Thyroid gland (tissue), 4 donors: ENCODE measurements around the gene RFX4. TPM values are rescaled to one million over a fixed set of nuclear protein-coding genes. Genes with fewer than 3 reads are reported as not detected.
A peak's percentile ranks its signal among the peaks of the same experiment; 100 is the strongest.
"Not testable (repeated sequence)": the region's sequence is repeated elsewhere in the genome, so short reads cannot be mapped to it uniquely, and the experiment has no call there.

Experiments used
- DNase-seq, 2 donors: peaks; one replicate each; pipeline ENCODE4 v3.0.0-alpha.2; 2019
- H3K27ac ChIP-seq, 3 donors: fragments of 200-600 bp; sonication (generic); 1 replicate in 2 of 3; 2 replicates in 1 of 3; pipeline ENCODE4 v1.5.1; 2016 to 2019; ENCODE audit warnings: mild to moderate bottlenecking in 1 of 3, moderate library complexity in 1 of 3
- H3K27me3 ChIP-seq: fragments of 200-600 bp; sonication (generic); one replicate; pipeline ENCODE4 v1.5.1; 2019
- H3K36me3 ChIP-seq, 2 donors: fragments of 200-600 bp; sonication (generic); one replicate each; pipeline ENCODE4 v1.5.1; 2016 to 2019
- H3K4me1 ChIP-seq, 2 donors: fragments of 200-600 bp; sonication (generic); one replicate each; pipeline ENCODE4 v1.5.1; 2017 to 2019
- H3K4me3 ChIP-seq, 3 donors: fragments of 200-600 bp; sonication (generic); replicated peaks in 1 of 3; 1 replicate in 2 of 3; 2 replicates in 1 of 3; pipeline ENCODE4 v1.5.1; 2016; ENCODE audit warnings: mild to moderate bottlenecking in 1 of 3
- H3K9me3 ChIP-seq: fragments of 200-600 bp; sonication (generic); one replicate; pipeline ENCODE4 v1.5.1; 2017
- POLR2A ChIP-seq, 2 donors: fragments of 450-650 bp; IDR thresholded peaks; one replicate each; pipeline ENCODE4 v1.6.1; 2017; ENCODE audit warnings: antibody characterized with exemption in 2 of 2, mild to moderate bottlenecking in 2 of 2, moderate library complexity in 1 of 2
- WGBS, 2 donors: methylation state at CpG; one replicate each; pipeline ENCODE4 v1.1.5; 2017; 5-methylcytosine and 5-hydroxymethylcytosine counted together
- intact Hi-C: fragments of 100-400 bp; cut with DNase I; formaldehyde crosslinking; loops from one replicate; pipeline ENCODE4 v1.15.1; 2023
- total RNA-seq, 4 donors: library from RNA; depleted of rRNA; stranded (reverse); fragments of >200 nt; gene quantifications; one replicate each; pipeline ENCODE4 v1.2.3, GENCODE V29; 2016
- TF ChIP-seq, protein P1 (sequence below), 6 experiments: fragments of 200-600 bp in 3 of 6; fragments of 450-650 bp in 3 of 6; sonication (generic) in 3 of 6; IDR thresholded peaks; one replicate each; pipeline ENCODE4 v1.5.1; 2016 to 2019; ENCODE audit warnings: antibody characterized with exemption in 6 of 6, mild to moderate bottlenecking in 2 of 6, inconsistent platforms in 1 of 6, moderate library complexity in 1 of 6

The RFX4 gene
- total RNA-seq, 4 donors from 2014 or later: 0.27 to 0.45 TPM; not detected in 2

DNA sequence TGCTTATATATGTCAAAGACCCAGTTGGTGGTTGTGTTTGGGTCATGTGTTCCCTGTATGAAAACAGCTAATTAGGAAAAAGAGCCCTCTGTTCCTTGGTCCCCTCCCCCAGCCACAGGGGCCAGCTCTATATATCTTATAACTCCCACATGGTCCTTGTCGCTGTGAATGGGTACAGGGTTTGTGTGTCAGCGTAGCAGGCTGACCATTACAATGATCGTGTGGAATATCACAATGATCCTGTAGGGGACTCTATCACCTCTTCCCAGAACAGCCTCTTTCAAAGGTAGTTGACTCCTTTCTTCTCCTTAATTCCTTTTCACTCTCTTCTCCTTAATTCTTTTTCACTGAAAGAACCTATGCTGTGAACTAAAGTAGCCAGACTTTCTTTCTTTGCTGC is 140.0 kb downstream of the RFX4 start:
- no peaks in the 10 kb centered on the region for H3K36me3 ChIP-seq
- H3K27ac ChIP-seq: peak overlapping the region; percentile 56 to 74 (median 73)
- peaks cover 31 to 35% of the 10 kb centered on the region in 2 donors for H3K4me1 ChIP-seq
- intact Hi-C loops: no loop called here
- H3K9me3 ChIP-seq: no peaks in the 10 kb centered on the region
- no peak for DNase-seq
- no peak overlapping the region for H3K4me3 ChIP-seq
- H3K27me3 ChIP-seq: no peaks in the 10 kb centered on the region
- WGBS, 2 donors: 68 to 70% methylated on average over 3 of the region's 3 CpGs
- TF ChIP-seq, protein P1, sequence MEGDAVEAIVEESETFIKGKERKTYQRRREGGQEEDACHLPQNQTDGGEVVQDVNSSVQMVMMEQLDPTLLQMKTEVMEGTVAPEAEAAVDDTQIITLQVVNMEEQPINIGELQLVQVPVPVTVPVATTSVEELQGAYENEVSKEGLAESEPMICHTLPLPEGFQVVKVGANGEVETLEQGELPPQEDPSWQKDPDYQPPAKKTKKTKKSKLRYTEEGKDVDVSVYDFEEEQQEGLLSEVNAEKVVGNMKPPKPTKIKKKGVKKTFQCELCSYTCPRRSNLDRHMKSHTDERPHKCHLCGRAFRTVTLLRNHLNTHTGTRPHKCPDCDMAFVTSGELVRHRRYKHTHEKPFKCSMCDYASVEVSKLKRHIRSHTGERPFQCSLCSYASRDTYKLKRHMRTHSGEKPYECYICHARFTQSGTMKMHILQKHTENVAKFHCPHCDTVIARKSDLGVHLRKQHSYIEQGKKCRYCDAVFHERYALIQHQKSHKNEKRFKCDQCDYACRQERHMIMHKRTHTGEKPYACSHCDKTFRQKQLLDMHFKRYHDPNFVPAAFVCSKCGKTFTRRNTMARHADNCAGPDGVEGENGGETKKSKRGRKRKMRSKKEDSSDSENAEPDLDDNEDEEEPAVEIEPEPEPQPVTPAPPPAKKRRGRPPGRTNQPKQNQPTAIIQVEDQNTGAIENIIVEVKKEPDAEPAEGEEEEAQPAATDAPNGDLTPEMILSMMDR (IDR thresholded peaks at IDR 0.05): peak in 1 of 6 experiments; percentile 17
- no peak for TF ChIP-seq POLR2A (IDR thresholded peaks at IDR 0.05)

DNA sequence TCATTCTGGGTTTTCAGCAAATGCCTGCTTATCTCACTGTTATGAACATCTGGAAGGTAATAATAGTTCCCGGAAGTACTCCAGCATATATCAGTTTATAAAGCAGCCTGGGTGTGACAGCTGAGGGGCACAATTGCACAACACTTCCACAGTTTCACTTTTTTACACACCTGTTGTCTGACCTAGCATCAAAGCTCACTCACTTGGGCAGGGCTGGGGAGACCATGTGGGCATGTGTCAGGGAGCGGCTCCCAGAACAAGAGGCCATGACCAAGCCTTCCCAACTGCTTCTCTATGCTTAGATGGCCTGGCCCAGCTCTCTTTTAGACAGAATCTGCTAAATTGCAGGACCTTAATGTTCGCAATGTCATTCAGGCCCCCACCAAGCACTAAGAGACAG is 140.6 kb downstream of the RFX4 start:
- intact Hi-C loops: no loop called here
- Histone ChIP-seq H3K36me3 (no peaks in the 10 kb centered on the region), H3K27ac (peak overlapping the region; percentile 56 to 74 (median 73)), H3K4me1 (peaks cover 31 to 35% of the 10 kb centered on the region in 2 donors), H3K27me3 (no peaks in the 10 kb centered on the region), H3K9me3 (no peaks in the 10 kb centered on the region), H3K4me3 (no peak overlapping the region)
- TF ChIP-seq POLR2A (IDR thresholded peaks at IDR 0.05): no peak
- TF ChIP-seq, protein P1 (IDR thresholded peaks at IDR 0.05): no peak
- DNase-seq: peak; percentile 22 to 34
- WGBS, 2 donors: 89 to 92% methylated on average over 3 of the region's 3 CpGs

DNA sequence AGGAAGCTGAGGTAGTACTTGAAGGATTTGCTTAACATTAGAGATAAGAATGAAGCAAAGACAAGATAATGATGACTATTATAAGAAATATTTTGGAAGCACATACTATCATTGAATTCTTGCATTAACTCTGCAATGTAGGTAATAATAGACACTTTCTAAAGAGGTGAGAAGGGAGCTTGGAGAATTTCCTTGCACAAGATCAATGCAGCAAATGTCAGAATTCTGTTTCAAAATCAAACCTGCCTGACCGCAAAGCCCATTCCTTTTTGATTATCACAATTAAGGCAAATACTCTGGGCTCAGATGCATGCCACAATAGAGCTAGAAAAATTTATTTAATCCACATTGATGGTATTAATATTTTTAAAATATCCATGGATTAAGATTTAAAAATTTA is 141.3 kb downstream of the RFX4 start:
- Histone ChIP-seq H3K27me3 (no peaks in the 10 kb centered on the region), H3K9me3 (no peaks in the 10 kb centered on the region), H3K4me1 (peaks cover 31 to 35% of the 10 kb centered on the region in 2 donors), H3K36me3 (no peaks in the 10 kb centered on the region), H3K27ac (peak overlapping the region in 2 of 3 donors; percentile 56 to 73), H3K4me3 (no peak overlapping the region)
- DNase-seq: no peak
- WGBS, 2 donors: 100% methylated on average over 1 of the region's 1 CpG
- intact Hi-C loops: no loop called here
- TF ChIP-seq, protein P1 (IDR thresholded peaks at IDR 0.05): no peak
- TF ChIP-seq POLR2A (IDR thresholded peaks at IDR 0.05): no peak

DNA sequence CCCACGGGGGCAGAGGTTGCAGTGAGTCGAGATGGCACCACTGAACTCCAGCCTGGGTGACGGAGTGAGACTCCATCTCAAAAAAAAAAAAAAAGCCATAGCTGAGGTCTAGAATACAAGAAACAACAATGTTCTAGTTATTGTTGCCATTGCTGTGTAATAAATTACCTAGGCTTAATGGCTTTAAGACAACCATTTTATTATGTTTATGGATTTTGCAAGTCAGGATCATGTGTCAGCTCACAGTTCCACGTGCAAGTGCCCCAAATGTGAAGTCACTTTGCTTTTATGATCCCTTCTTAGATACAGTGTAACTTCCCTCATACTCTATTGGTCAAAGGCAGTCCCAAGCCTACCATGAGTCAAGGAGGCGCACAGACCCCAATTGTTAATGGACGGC is 142.1 kb downstream of the RFX4 start:
- no peaks in the 10 kb centered on the region for H3K36me3 ChIP-seq
- no peak for DNase-seq
- 93 to 96% methylated on average over 6 of the region's 6 CpGs for WGBS, 2 donors
- H3K4me1 ChIP-seq: peaks cover 28 to 35% of the 10 kb centered on the region in 2 donors
- H3K9me3 ChIP-seq: no peaks in the 10 kb centered on the region
- intact Hi-C loops: no loop called here
- H3K4me3 ChIP-seq: no peak overlapping the region
- H3K27ac ChIP-seq: no peak overlapping the region
- TF ChIP-seq, protein P1 (IDR thresholded peaks at IDR 0.05): no peak
- TF ChIP-seq POLR2A (IDR thresholded peaks at IDR 0.05): no peak
- H3K27me3 ChIP-seq: no peaks in the 10 kb centered on the region

DNA sequence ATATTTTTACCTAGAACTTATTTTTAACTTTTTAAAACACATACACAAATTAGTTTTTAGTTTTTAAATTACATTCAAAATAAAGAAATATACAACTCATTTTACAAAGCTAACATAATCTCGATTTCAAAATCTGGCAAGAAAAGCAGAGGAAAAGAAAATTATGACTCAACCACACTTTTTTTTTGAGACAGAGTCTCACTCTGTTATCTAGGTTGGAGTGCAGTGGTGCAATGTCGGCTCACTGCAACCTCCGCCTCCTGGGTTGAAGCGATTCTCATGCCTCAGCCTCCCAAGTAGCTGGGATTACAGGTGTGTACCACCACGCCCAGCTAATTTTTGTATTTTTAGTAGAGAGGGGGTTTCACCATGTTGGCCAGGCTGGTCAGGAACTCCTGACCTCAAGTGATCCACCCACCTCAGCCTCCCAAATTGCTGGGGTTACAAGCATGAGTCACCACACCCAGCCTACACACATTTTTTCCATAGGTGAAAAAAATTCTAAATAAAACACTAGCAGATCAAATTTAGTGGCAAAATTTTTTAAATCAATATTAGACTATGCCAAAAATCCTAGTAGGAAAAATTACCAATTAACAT is 143.9 kb downstream of the RFX4 start:
- H3K9me3 ChIP-seq, intact Hi-C loops, H3K4me3 ChIP-seq, H3K27ac ChIP-seq, DNase-seq, H3K27me3 ChIP-seq, H3K36me3 ChIP-seq: not testable (repeated sequence)
- 87 to 96% methylated on average over 5 of the region's 5 CpGs for WGBS, 2 donors
- peaks cover 13 to 19% of the 10 kb centered on the region in 2 donors for H3K4me1 ChIP-seq
